ENCODE data around the gene PHEX. TPM values are rescaled to one million over a fixed set of nuclear protein-coding genes. Genes with fewer than 3 reads are reported as not detected.

PHEX gene
- total RNA-seq, 2 donors from 2014 or later, result 0.56 TPM; not detected in 1

GRCh38 chrX:22237479-22237878 lies 205.4 kb downstream of the PHEX start:
- TF ChIP-seq CTCF (IDR thresholded peaks at IDR 0.05), result no peak
- H3K27ac ChIP-seq, result no peak overlapping the region

GRCh38 chrX:22246620-22247019 lies 214.5 kb downstream of the PHEX start:
- H3K27ac ChIP-seq, result no peak overlapping the region
- no peak for DNase-seq
- intact Hi-C loops (cut with DNase I), result no loop called here

More at GRCh38 chrX:22237479-22237878, 205.4 kb downstream of the PHEX start:
- no peak for DNase-seq
- Histone ChIP-seq H3K36me3 (no peaks in the 10 kb centered on the region), H3K9ac (ENCODE audit: low read depth in 2 of 2, low read length in 2 of 2) (no peak overlapping the region), H3K4me1 (no peaks in the 10 kb centered on the region), H3K4me3 (no peak overlapping the region), H3K27me3 (no peaks in the 10 kb centered on the region), H3K9me3 (no peaks in the 10 kb centered on the region)
- intact Hi-C loops (cut with DNase I), result no loop called here

GRCh38 chrX:22247169-22247568 lies 215.0 kb downstream of the PHEX start:
- Histone ChIP-seq H3K9ac (ENCODE audit: low read depth in 2 of 2, low read length in 2 of 2) (no peak overlapping the region), H3K4me1 (no peaks in the 10 kb centered on the region), H3K9me3 (no peaks in the 10 kb centered on the region), H3K4me3 (no peak overlapping the region), H3K36me3 (no peaks in the 10 kb centered on the region), H3K27ac (no peak overlapping the region), H3K27me3 (no peaks in the 10 kb centered on the region)
- DNase-seq, result no peak
- intact Hi-C loops (cut with DNase I), result no loop called here
- TF ChIP-seq CTCF (IDR thresholded peaks at IDR 0.05), result no peak

More at GRCh38 chrX:22246620-22247019, 214.5 kb downstream of the PHEX start:
- Histone ChIP-seq H3K9ac (ENCODE audit: low read depth in 2 of 2, low read length in 2 of 2) (no peak overlapping the region), H3K27me3 (no peaks in the 10 kb centered on the region), H3K4me3 (no peak overlapping the region), H3K9me3 (no peaks in the 10 kb centered on the region), H3K4me1 (no peaks in the 10 kb centered on the region), H3K36me3 (no peaks in the 10 kb centered on the region)
- no peak for TF ChIP-seq CTCF (IDR thresholded peaks at IDR 0.05)

DNA sequence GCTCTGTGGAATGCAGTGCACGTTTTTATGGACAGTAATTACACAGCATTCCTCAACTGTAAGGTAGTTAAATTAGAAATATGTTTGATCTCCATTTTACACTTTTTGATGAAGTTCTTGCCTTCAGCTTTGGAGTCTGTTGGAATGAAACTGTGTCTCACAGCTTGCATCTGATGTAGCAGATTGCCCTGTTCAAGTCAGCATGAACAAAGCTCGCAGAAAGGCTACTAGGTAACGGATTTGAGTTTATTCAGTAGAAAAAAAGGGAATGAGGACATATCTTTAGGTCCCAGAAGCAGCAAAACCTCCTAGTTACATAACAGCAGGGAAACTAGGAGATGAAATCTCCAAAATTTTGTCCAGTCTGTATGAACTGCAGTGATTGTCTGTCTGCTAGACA lies 216.3 kb downstream of the PHEX start:
- Histone ChIP-seq H3K9me3 (no peaks in the 10 kb centered on the region), H3K4me1 (no peaks in the 10 kb centered on the region), H3K36me3 (no peaks in the 10 kb centered on the region), H3K27me3 (no peaks in the 10 kb centered on the region), H3K4me3 (no peak overlapping the region), H3K27ac (no peak overlapping the region), H3K9ac (ENCODE audit: low read depth in 2 of 2, low read length in 2 of 2) (no peak overlapping the region)
- no peak for TF ChIP-seq CTCF (IDR thresholded peaks at IDR 0.05)
- no peak for DNase-seq
- intact Hi-C loops (cut with DNase I), result no loop called here

DNA sequence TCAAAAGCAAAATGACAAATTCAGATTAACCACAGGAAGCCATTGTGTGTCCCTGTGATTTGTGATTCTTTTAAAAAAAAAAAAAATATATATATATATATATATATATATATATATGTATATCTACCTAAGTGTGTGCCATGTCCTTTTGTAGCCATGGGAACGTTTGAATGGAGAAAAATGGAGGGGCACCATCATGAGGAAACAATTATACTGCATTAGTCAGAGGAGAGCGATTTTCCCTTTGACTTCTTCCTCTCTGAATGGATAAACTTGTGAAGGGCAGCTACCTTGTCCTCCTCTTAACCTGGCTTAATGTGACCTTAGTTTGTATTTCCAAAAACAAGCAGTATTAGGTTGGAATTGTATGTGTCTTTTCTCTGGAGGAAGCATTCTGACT lies 217.2 kb downstream of the PHEX start:
- Histone ChIP-seq H3K27ac (no peak overlapping the region), H3K9ac (ENCODE audit: low read depth in 2 of 2, low read length in 2 of 2) (no peak overlapping the region), H3K4me1 (no peaks in the 10 kb centered on the region), H3K36me3 (no peaks in the 10 kb centered on the region), H3K27me3 (no peaks in the 10 kb centered on the region), H3K9me3 (no peaks in the 10 kb centered on the region), H3K4me3 (no peak overlapping the region)
- no peak for DNase-seq
- intact Hi-C loops (cut with DNase I), result no loop called here
- no peak for TF ChIP-seq CTCF (IDR thresholded peaks at IDR 0.05)

GRCh38 chrX:22268706-22269105 lies 236.6 kb downstream of the PHEX start:
- Histone ChIP-seq H3K27me3 (no peaks in the 10 kb centered on the region), H3K27ac (no peak overlapping the region), H3K4me1 (no peaks in the 10 kb centered on the region), H3K9ac (ENCODE audit: low read depth in 2 of 2, low read length in 2 of 2) (no peak overlapping the region), H3K36me3 (no peaks in the 10 kb centered on the region), H3K4me3 (no peak overlapping the region), H3K9me3 (no peaks in the 10 kb centered on the region)
- intact Hi-C loops (cut with DNase I), result no loop called here
- no peak for DNase-seq
- TF ChIP-seq CTCF (IDR thresholded peaks at IDR 0.05), result no peak
